H1 (cell line): ENCODE measurements around the gene SIGLEC11. TPM values are rescaled to one million over a fixed set of nuclear protein-coding genes. Genes with fewer than 3 reads are reported as not detected.

Source experiments
- CTCF ChIA-PET: fragments of 300-600 bp; sonication (Branson Sonifier 250); formaldehyde crosslinking; loops from one replicate; lab custom pipeline; 2021; ENCODE audit not compliant: partially characterized antibody; lab: Charles Lee
- POLR2A ChIA-PET: fragments of 300-600 bp; sonication (Branson Sonifier 250); formaldehyde crosslinking; loops from one replicate; lab custom pipeline; 2021; ENCODE audit warnings: inconsistent platforms; ENCODE audit not compliant: partially characterized antibody; lab: Charles Lee
- DNase-seq, 2 experiments: peaks; one replicate each; pipeline versions ENCODE4 v3.0.0 to v3.0.0-alpha.2; 2010 to 2022; ENCODE audit warnings: low spot score in 2 of 2, low read depth in 1 of 2, mixed read lengths in 1 of 2
- FAIRE-seq: peaks from 2 replicates; lab custom pipeline; 2011; peaks lifted over from hg19 to GRCh38; lab: Jason Lieb, UNC
- H2AFZ ChIP-seq: 2 replicates; pipeline ENCODE4 v1.8.1; 2012; ENCODE audit warnings: low read length, inconsistent platforms
- H2AK5ac ChIP-seq: 2 replicates; pipeline ENCODE4 v1.6.1; 2013; ENCODE audit warnings: low read depth, low read length
- H2BK120ac ChIP-seq: replicated peaks from 2 replicates; pipeline ENCODE3; 2013; ENCODE audit warnings: low read depth, low read length, inconsistent platforms
- H2BK12ac ChIP-seq: 2 replicates; pipeline ENCODE4 v1.6.1; 2013; ENCODE audit warnings: low read depth, low read length
- H2BK15ac ChIP-seq: 2 replicates; pipeline ENCODE4 v1.6.1; 2013; ENCODE audit warnings: low read length
- H2BK20ac ChIP-seq: 2 replicates; pipeline ENCODE4 v1.6.1; 2013; ENCODE audit warnings: low read length
- H2BK5ac ChIP-seq: 2 replicates; pipeline ENCODE4 v1.6.1; 2013; ENCODE audit warnings: low read depth, low read length
- H3K14ac ChIP-seq: 2 replicates; pipeline ENCODE4 v1.6.1; 2013; ENCODE audit warnings: inconsistent platforms; ENCODE audit not compliant: insufficient read length
- H3K18ac ChIP-seq: 2 replicates; pipeline ENCODE4 v1.6.1; 2013; ENCODE audit warnings: low read length; ENCODE audit errors: extremely low read depth
- H3K23ac ChIP-seq: 2 replicates; pipeline ENCODE4 v1.6.1; 2013; ENCODE audit warnings: inconsistent platforms; ENCODE audit not compliant: insufficient read length
- H3K23me2 ChIP-seq: 2 replicates; pipeline ENCODE4 v1.6.1; 2013; ENCODE audit warnings: low read depth, low read length
- H3K27ac ChIP-seq: 2 replicates; pipeline ENCODE4 v1.6.1; 2011; ENCODE audit warnings: low read depth, low read length, inconsistent platforms
- H3K27me3 ChIP-seq, 4 experiments: replicated peaks in 1 of 4; 1 replicate in 1 of 4; 2 replicates in 3 of 4; pipeline versions ENCODE4 v1.6.1 to v1.8.1; 2011 to 2013; ENCODE audit warnings: low read length in 3 of 4, mild to moderate bottlenecking in 3 of 4, inconsistent platforms in 2 of 4, mixed read lengths in 2 of 4, moderate library complexity in 1 of 4; ENCODE audit not compliant: control insufficient read depth in 3 of 4, insufficient read depth in 3 of 4; ENCODE audit errors: extremely low read depth in 1 of 4
- H3K36me3 ChIP-seq, 4 experiments: 2 replicates each; pipeline versions ENCODE4 v1.6.1 to v1.8.1; 2011 to 2013; ENCODE audit warnings: mild to moderate bottlenecking in 4 of 4, low read length in 3 of 4, moderate library complexity in 2 of 4, control low read depth in 1 of 4, inconsistent platforms in 1 of 4; ENCODE audit not compliant: insufficient read depth in 4 of 4, control insufficient read depth in 2 of 4
- H3K4ac ChIP-seq: replicated peaks from 2 replicates; pipeline ENCODE3; 2013; ENCODE audit warnings: low read length, low read depth, mixed read lengths, inconsistent platforms; ENCODE audit not compliant: insufficient read length
- H3K4me1 ChIP-seq, 4 experiments: replicated peaks in 1 of 4; 1 replicate in 1 of 4; 2 replicates in 3 of 4; pipeline versions ENCODE4 v1.6.1 to v1.8.1; 2011 to 2013; ENCODE audit warnings: low read length in 3 of 4, inconsistent platforms in 2 of 4, mixed read lengths in 1 of 4; ENCODE audit not compliant: insufficient read depth in 4 of 4, control insufficient read depth in 3 of 4
- H3K4me2 ChIP-seq, 2 experiments: 2 replicates each; pipeline versions ENCODE4 v1.6.1 to v1.8.1; 2011 to 2013; ENCODE audit warnings: low read depth in 2 of 2, low read length in 2 of 2, control low read depth in 1 of 2, inconsistent platforms in 1 of 2, mild to moderate bottlenecking in 1 of 2; ENCODE audit not compliant: insufficient read depth in 1 of 2
- H3K4me3 ChIP-seq, 4 experiments: fragments of 200-600, 300-600 bp in 1 of 4; sonication (generic), shearing (Covaris generic), sonication (Bioruptor Twin) in 1 of 4; 2 replicates each; pipeline versions ENCODE4 v1.5.1 to v1.8.1; 2011 to 2016; ENCODE audit warnings: low read length in 4 of 4, low read depth in 3 of 4, control low read depth in 2 of 4, inconsistent platforms in 2 of 4, mild to moderate bottlenecking in 2 of 4, mixed read lengths in 1 of 4, moderate library complexity in 1 of 4; ENCODE audit not compliant: insufficient read depth in 2 of 4; ENCODE audit errors: extremely low read depth in 1 of 4
- H3K56ac ChIP-seq: replicated peaks from 2 replicates; pipeline ENCODE3; 2013; ENCODE audit warnings: low read depth, mild to moderate bottlenecking, mixed read lengths, low read length, inconsistent platforms; ENCODE audit not compliant: insufficient read length
- H3K79me1 ChIP-seq: 2 replicates; pipeline ENCODE4 v1.6.1; 2013; ENCODE audit warnings: low read depth, low read length, control low read depth
- H3K79me2 ChIP-seq, 2 experiments: 2 replicates each; pipeline versions ENCODE4 v1.6.1 to v1.8.1; 2012 to 2013; ENCODE audit warnings: low read length in 2 of 2, mild to moderate bottlenecking in 2 of 2, inconsistent platforms in 1 of 2; ENCODE audit not compliant: insufficient read depth in 2 of 2, control insufficient read depth in 1 of 2
- H3K9ac ChIP-seq, 4 experiments: replicated peaks in 1 of 4; 1 replicate in 1 of 4; 2 replicates in 3 of 4; pipeline versions ENCODE4 v1.6.1 to v1.8.1; 2011 to 2013; ENCODE audit warnings: low read depth in 3 of 4, low read length in 3 of 4, control low read depth in 2 of 4, mild to moderate bottlenecking in 2 of 4, moderate library complexity in 2 of 4, inconsistent platforms in 1 of 4; ENCODE audit errors: extremely low read depth in 1 of 4
- H3K9me3 ChIP-seq, 2 experiments: 2 replicates each; pipeline versions ENCODE4 v1.6.1 to v1.8.1; 2012 to 2013; ENCODE audit warnings: mild to moderate bottlenecking in 2 of 2, moderate library complexity in 2 of 2, control low read depth in 1 of 2, inconsistent platforms in 1 of 2, low read depth in 1 of 2, low read length in 1 of 2, mixed read lengths in 1 of 2; ENCODE audit not compliant: insufficient read depth in 2 of 2
- H4K20me1 ChIP-seq, 2 experiments: replicated peaks in 1 of 2; 2 replicates each; pipeline versions ENCODE3 to v1.8.1; 2011 to 2013; ENCODE audit warnings: inconsistent platforms in 2 of 2, low read length in 2 of 2, mild to moderate bottlenecking in 1 of 2; ENCODE audit not compliant: insufficient read depth in 2 of 2, control insufficient read depth in 1 of 2
- H4K5ac ChIP-seq: 2 replicates; pipeline ENCODE4 v1.6.1; 2013; ENCODE audit warnings: low read length, low read depth, mixed read lengths, inconsistent platforms; ENCODE audit not compliant: insufficient read length
- H4K8ac ChIP-seq: 2 replicates; pipeline ENCODE4 v1.8.0; 2013; ENCODE audit warnings: mild to moderate bottlenecking, moderate library complexity, low read length, inconsistent platforms; ENCODE audit not compliant: insufficient read depth; ENCODE audit errors: extremely low read depth
- H4K91ac ChIP-seq: replicated peaks from 2 replicates; pipeline ENCODE3; 2013; ENCODE audit warnings: low read length, mixed read lengths, inconsistent platforms; ENCODE audit not compliant: insufficient read length
- EGR1 ChIP-seq: IDR thresholded peaks from 2 replicates; pipeline ENCODE4 v1.6.1; 2011; ENCODE audit warnings: low read depth, low read length, borderline replicate concordance
- GABPA ChIP-seq: IDR thresholded peaks from 2 replicates; pipeline ENCODE4 v1.6.1; 2011; ENCODE audit warnings: mild to moderate bottlenecking, low read length, moderate library complexity, borderline replicate concordance; ENCODE audit not compliant: insufficient read depth
- MAFK ChIP-seq: IDR thresholded peaks from 2 replicates; pipeline ENCODE4 v1.6.1; 2012; ENCODE audit warnings: low read depth, mild to moderate bottlenecking, improper control_type of control experiment, low read length
- NANOG ChIP-seq: IDR thresholded peaks from 2 replicates; pipeline ENCODE4 v1.6.1; 2011; ENCODE audit warnings: low read length, low read depth, mild to moderate bottlenecking, inconsistent platforms; ENCODE audit not compliant: insufficient read depth, poor library complexity, severe bottlenecking
- SUZ12 ChIP-seq: fragments of 200-600 bp; sonication (generic); IDR thresholded peaks from 2 replicates; pipeline ENCODE4 v1.6.1; 2012; ENCODE audit warnings: mild to moderate bottlenecking, inconsistent platforms, low read length, moderate library complexity, mixed read lengths
- WGBS, 2 experiments: shearing (Covaris generic) in 1 of 2; methylation state at CpG; one replicate each; pipeline versions ENCODE4 v1.1.6 to v1.1.7; 2013 to 2015; ENCODE audit warnings: low lambda C conversion rate in 2 of 2, mixed read lengths in 2 of 2, inconsistent platforms in 1 of 2, low coverage in 1 of 2, missing lambda C conversion rate in 1 of 2; ENCODE audit not compliant: insufficient replicate concordance in 2 of 2, insufficient coverage in 1 of 2, insufficient read length in 1 of 2; ENCODE audit errors: extremely low coverage in 1 of 2, missing lambda C conversion rate in 1 of 2; 5-methylcytosine and 5-hydroxymethylcytosine counted together
- polyA plus RNA-seq, 7 experiments: library from polyadenylated mRNA; depleted of rRNA in 3 of 7; stranded (reverse) in 5 of 7; unstranded in 2 of 7; fragments of >200 nt in 5 of 7; fragments of 200-250 nt in 2 of 7; gene quantifications; 1 replicate in 5 of 7; 2 replicates in 1 of 7; 4 replicates in 1 of 7; pipeline versions ENCODE4 v1.2.1 to v1.2.3, GENCODE V29; 2011 to 2013; ENCODE audit warnings: missing spikeins in 2 of 7, mixed read lengths in 2 of 7
- total RNA-seq: library from RNA; stranded (reverse); fragmentation: NEBNext Ultra II Directional; extraction: Animal tissue kit (Norgen Biotek cat#: 25700); gene quantifications from 2 replicates; pipeline ENCODE4 v1.2.1, GENCODE V29; 2021
- TF ChIP-seq, protein P1 (sequence below): IDR thresholded peaks from 2 replicates; pipeline ENCODE4 v1.6.1; 2012; ENCODE audit warnings: inconsistent platforms
- TF ChIP-seq, protein P2 (sequence below): IDR thresholded peaks from 2 replicates; pipeline ENCODE4 v1.6.1; 2011; ENCODE audit warnings: low read length, improper control_type of control experiment

The SIGLEC11 gene
- total and polyA plus RNA-seq, 2 of the 8 experiments (the other 6 are each of a cell fraction or from before 2014, with no cell fraction given): 0.18 TPM; not detected in 1

DNA sequence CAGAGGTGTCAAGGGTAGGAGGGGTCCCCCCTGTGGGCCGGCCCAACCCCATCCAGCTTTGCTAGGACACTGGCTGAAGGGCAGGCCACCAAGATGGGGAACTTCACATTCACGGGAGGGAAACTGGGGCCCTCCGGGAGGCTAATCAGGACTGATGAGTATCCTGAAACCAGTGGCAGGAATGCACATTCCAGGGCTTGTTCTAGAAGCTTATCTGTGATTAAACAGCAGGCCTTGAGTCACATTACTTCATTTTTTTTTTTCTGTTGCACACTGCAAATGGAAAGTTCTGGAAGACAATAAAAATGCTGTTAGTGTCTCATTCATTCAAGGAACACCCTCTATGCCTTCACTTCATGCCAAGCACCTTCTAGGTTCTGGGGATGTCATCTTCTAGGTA is 15.5 kb upstream of the SIGLEC11 start:
- H2AK5ac ChIP-seq: no peak overlapping the region
- TF ChIP-seq MAFK (no peak), GABPA (no peak), NANOG (no peak), EGR1 (no peak), SUZ12 (no peak)
- TF ChIP-seq, protein P1, sequence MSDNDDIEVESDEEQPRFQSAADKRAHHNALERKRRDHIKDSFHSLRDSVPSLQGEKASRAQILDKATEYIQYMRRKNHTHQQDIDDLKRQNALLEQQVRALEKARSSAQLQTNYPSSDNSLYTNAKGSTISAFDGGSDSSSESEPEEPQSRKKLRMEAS: no peak
- TF ChIP-seq, protein P2, sequence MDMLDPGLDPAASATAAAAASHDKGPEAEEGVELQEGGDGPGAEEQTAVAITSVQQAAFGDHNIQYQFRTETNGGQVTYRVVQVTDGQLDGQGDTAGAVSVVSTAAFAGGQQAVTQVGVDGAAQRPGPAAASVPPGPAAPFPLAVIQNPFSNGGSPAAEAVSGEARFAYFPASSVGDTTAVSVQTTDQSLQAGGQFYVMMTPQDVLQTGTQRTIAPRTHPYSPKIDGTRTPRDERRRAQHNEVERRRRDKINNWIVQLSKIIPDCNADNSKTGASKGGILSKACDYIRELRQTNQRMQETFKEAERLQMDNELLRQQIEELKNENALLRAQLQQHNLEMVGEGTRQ: no peak

More for the DNA sequence above, 15.5 kb upstream of the SIGLEC11 start:
- Histone ChIP-seq H3K56ac (no peak overlapping the region), H3K79me1 (no peaks in the 10 kb centered on the region), H3K36me3 (no peaks in the 10 kb centered on the region), H3K14ac (no peak overlapping the region), H3K18ac (no peak overlapping the region), H2BK5ac (no peak overlapping the region), H3K9me3 (no peaks in the 10 kb centered on the region), H2AFZ (no peak overlapping the region), H3K9ac (no peak overlapping the region), H3K23ac (no peak overlapping the region), H3K4me3 (no peak overlapping the region), H4K91ac (no peak overlapping the region), H4K8ac (no peak overlapping the region), H4K5ac (no peak overlapping the region), H2BK12ac (no peak overlapping the region), H3K79me2 (no peaks in the 10 kb centered on the region), H2BK120ac (no peak overlapping the region), H3K27ac (no peak overlapping the region), H3K23me2 (no peaks in the 10 kb centered on the region), H3K4ac (no peak overlapping the region), H4K20me1 (peaks cover 0 to 2% of the 10 kb centered on the region in 2 experiments), H2BK20ac (no peak overlapping the region), H2BK15ac (no peak overlapping the region), H3K27me3 (no peaks in the 10 kb centered on the region), H3K4me1 (no peaks in the 10 kb centered on the region; a peak in 1 of 7 replicates), H3K4me2 (no peak overlapping the region)
- CTCF ChIA-PET: interaction anchor here (0.6 to 16.2 kb wide), 5 partner anchors 9 to 941 kb away, joined by 3 to 231 read pairs (median 4); no protein-coding TSS in a partner anchor
- WGBS, 2 experiments: 76% methylated on average over 3 of the region's 3 CpGs; no CpG with 5 or more reads in 1 of the 2 experiments
- POLR2A ChIA-PET: interaction anchor here (1.3 to 1.6 kb wide), 3 partner anchors 9 to 48 kb away, joined by 3 to 6 read pairs (median 3); partner anchors contain the start of genes ATF5 and NUP62
- DNase-seq: no peak
- FAIRE-seq: no peak
